DMS53 treated with DMSO at 0.1 percent for 48 hours (cell line): Measurements from ENCODE around the gene ADAMTS7.
"Not testable (repeated sequence)": the region's sequence is repeated elsewhere in the genome, so short reads cannot be mapped to it uniquely, and the experiment has no call there.

Experiments used
- DNase-seq: peaks from one replicate; lab custom pipeline; 2025; ENCODE audit not compliant: unreplicated experiment; lab: John Stamatoyannopoulos, UW

Gene ADAMTS7

GRCh38 chr15:78753751-78754535 is 57.3 kb downstream of the ADAMTS7 start:
- DNase-seq, result not testable (repeated sequence)

DNA sequence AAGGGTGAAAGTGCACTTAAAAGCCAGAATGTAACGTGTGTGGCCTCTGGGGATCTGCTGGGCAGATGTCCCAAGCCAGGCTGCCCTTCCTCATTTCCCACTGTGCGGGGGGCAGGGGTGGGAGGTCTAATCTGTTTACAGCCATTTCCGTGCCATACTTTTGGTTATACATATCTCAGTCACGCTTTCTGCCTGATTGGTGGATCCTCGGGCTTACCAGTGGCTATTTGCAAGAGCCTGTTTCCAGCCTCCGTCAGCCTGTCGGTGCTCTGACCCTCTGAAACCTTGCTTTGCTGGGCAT is 58.0 kb downstream of the ADAMTS7 start:
- not testable (repeated sequence) for DNase-seq

- DNase-seq, result no peak
Measured at GRCh38 chr15:78752492-78753358, 58.5 kb downstream of the ADAMTS7 start.

- no peak for DNase-seq
Measured at GRCh38 chr15:78751602-78751979, 59.7 kb downstream of the ADAMTS7 start.

DNA sequence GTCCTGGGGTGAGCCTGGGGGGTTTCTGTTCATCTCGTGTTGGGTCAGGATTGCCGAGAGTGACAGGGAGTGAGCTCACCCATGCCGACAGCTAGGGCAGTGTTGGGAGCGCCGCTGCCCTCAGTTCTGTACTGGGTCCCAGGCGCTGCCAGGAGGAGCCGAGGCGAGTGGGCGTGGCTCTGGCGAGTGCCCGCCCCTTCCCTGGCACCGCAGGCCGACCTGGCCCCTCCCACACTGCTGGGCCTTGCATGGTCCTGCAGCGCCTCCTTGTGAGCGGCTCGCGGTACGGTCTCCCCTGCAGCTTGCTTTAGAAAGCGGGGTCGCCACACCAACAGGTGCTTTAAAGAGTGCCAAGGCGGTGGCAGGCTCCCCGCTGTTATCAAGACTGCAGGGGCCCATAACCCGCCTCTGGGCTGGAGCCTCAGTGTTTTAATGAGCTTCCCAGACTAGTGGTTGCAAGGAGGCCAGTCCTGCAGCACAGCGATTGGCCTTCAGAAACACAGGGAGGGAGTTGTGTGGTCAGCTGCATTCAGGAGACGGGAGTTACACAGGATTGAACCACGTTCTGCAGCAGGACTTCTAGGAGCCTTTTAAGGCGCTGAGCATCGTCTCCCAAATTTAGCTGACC is 60.2 kb downstream of the ADAMTS7 start:
- peak; percentile 69 for DNase-seq

DNA sequence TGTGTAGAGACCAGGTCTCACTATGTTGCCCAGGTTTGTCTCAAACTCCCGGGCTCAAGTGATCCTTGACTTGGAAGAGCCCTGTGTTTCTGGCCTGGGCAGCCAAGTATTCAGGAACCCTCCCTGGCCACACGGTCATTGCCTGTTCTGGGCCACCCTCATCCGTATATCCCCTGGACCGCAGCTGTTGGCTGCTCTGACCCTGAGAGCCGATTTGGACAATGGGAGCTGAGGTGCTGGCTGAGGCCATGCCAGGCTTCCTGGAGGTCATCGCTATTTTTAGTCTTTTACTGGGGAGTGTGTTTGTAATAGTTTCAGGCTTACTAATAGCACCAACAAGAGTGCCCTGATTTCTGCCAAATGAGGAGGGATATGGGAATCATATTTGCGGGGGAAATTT is 60.7 kb downstream of the ADAMTS7 start:
- DNase-seq, result no peak

DNA sequence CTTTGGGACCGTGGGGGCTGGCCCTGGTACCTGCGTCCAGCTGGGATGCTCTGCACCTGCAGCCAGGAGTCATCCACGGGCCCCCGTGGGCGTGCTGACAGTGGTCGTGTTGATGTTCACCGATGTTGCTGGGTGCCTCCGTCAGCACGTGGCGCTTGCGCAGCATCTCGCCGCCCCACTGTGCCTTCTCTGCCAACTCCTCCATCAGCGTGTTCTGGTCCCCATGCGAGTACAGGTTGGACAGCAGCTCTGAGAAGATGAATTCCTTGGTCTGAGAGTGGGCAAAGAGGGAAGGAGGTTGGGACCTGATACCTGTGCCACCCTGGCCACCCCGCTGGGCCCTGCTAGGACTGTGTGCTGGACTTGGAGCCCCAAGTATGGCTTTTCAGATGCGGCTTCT is 61.4 kb downstream of the ADAMTS7 start:
- DNase-seq, result no peak

- not testable (repeated sequence) for DNase-seq
Measured at GRCh38 chr15:78747877-78748276, 63.4 kb downstream of the ADAMTS7 start.

- not testable (repeated sequence) for DNase-seq
Measured at GRCh38 chr15:78741674-78742073, 69.6 kb downstream of the ADAMTS7 start.

- no peak for DNase-seq
Measured at GRCh38 chr15:78740904-78741274, 70.4 kb downstream of the ADAMTS7 start.

DNA sequence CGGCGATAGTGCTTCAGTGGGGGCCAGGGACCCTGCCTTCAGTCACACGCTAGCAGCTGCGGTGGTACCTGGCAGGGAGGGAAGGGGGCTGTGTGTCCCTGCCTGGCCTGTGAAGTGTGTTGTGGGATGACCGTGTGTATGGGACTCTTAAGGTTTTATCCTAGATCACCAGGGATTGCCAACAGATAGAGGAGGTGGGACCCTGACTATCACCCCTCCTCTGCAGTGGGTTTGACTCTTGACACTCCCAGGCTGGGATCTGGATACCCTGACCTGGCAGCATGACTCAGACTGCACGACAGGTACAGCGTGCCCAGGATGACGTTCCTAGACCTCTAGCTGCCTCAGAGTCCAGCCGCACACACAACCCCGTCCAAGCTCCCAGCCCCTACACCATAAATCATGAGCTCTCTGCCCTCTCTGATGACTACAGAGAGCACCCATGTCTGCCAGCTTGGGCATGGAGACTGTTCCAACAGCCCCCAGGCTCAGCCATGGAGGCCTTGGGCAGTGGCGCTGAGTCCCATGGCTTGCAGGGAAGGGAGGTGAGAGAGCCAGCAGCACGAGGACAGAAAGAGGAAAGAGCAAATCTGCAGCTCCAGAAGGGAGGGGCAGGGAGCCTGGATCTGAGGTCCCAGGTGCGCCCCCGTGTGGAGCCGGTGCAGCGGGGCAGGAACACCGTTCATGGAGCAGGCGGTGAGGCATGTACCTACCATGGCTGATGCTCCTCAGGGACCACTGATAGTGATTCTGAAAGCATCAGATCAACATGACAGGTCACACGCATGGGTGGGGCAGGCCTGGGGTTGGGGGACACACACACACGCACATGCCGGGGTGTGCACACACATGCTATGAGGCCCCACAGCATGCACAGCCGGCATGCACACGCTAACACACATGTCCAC is 71.0 kb downstream of the ADAMTS7 start:
- peak; percentile 36 for DNase-seq

DNA sequence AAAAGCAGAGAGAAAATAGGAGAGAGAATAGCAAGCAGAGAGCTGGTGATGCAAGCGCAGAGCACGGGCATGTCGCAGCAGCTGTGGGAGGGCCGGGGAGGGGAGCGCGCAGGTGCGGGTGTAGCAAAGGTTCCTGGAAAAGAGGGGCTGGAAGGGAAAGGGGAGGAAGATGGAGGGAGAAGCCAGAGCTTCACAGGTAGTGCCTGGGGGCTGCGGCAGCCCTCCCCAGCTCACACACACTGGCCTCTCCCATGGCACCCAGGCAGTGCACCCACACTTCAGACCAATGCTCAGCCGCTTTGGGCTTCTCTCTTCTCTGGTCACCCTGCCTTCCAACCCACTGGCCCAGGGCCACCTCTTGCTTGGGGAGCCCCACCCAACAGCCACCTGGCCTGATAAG is 72.1 kb downstream of the ADAMTS7 start:
- no peak for DNase-seq

DNA sequence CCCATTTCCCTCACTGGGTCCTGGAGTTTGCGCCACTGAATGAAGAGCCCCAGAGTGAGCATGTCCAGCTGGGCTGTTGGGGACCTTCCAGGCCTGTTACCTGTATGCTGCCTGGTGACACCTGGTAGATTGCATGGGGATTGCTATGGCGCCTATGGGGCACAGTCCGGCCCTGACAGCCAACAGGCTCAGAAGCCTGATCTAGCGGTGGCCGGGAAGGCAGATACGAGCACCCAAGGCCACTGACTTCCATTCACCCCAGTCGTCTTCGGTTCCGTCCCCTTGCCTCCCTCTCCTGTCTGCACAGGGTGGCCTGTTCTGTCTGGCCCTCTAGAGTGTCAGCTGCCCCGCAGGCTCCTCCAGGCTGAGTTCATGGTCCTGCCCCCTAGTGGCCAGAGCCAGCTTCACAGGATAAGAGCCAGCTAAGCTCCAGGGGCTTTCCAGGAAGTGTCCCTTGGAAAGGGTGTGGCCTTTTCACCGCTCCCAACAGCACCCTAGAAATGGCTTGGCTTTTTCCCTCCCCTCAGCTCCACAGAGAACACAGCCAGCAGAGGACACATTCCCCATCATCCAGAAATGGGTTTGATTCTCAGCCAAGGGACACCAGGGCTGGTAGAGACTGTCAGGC is 73.2 kb downstream of the ADAMTS7 start:
- not testable (repeated sequence) for DNase-seq

- no peak for DNase-seq
Measured at GRCh38 chr15:78737187-78737820, 74.0 kb downstream of the ADAMTS7 start.

GRCh38 chr15:78736286-78736685 is 75.0 kb downstream of the ADAMTS7 start:
- not testable (repeated sequence) for DNase-seq

GRCh38 chr15:78734451-78735064 is 76.7 kb downstream of the ADAMTS7 start:
- no peak for DNase-seq

DNA sequence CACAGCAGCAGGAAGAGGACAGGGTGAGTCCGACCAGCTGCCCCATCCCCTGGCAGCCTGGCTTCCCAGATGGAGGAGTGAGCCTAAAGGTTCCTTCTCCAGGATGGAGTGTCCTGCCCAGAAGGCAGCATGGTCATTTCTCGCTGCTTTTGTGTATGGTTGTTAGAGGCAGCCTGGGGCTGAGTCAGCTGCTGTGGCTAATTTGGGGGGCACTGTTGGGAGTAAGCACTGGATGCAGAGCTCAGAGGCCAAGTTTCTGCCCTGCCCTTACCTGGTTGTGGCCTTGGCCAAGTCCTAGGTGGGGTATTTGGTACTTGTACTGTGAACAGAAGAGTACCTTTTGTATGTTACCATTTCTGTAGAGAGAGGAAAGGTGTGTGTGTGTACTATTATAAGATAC is 78.6 kb downstream of the ADAMTS7 start:
- DNase-seq, result no peak

GRCh38 chr15:78730955-78731354 is 80.3 kb downstream of the ADAMTS7 start:
- DNase-seq, result no peak

DNA sequence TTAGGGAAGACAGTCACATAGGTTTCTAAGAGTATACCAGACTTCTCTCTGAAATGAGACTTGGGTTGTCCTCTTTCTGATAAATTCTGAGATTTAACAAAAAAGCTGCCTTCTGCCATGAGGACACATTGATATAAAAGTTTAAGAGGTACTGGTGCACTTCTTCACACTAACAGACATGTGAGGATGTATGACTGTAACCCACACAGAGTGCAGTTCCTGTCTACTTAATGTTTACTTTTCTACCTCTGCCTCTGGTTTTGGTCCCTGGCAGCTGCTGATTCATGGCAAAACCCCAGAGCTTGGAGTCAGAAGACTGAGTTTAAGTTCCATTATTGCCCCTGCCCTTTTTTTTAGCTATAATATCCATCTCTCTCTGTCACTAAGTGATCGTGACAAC is 82.8 kb downstream of the ADAMTS7 start:
- not testable (repeated sequence) for DNase-seq

- DNase-seq, result no peak
Measured at GRCh38 chr15:78727561-78727960, 83.7 kb downstream of the ADAMTS7 start.
